GF-D8 (cell line): ENCODE measurements around the gene WDR73.
"Not testable (repeated sequence)": the region's sequence is repeated elsewhere in the genome, so short reads cannot be mapped to it uniquely, and the experiment has no call there.

Source experiments
- DNase-seq: peaks from one replicate; lab custom pipeline; 2025; lab: John Stamatoyannopoulos, UW

WDR73 gene

DNA sequence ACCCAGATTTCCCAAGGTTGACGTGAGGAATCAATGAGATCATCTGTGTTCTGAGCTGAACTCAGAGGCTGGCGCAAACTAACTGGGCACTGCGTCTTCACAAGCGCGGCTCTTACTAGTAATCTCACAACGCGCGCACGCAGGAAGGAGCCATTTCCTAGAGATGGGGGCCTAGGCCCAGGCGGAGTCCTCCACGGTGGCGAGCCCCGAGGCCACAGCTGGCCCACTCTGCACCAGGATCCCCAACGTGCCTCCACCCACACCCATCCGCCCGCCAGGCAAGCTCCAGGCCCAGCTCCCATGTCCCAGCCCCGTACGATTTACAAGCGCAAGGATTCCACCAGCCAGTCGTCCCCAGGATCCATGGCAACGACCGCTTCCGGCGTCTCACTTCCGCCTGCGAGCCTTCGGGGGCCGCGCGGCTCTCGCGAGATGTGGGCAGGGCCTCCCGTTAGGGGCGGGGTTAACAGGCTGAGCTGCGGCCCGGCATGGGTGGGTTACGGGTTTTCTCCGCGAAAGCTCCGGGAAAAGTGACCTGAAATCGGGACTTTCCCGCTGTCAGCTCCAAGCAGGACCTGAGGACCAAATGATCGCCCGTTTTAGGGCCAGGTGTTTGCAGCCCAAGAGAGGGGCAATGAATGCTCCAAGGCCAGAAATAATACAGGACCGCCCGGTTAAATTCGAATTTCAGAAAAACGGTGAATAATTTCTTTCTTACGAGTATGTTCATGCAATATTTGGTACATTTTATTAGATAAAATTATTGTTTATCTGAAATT is at the start of gene WDR73:
TSS of gene WDR73 (minus strand) at position 374 of the 779 bp plus-strand sequence. CDS start at position 365, 9 bp downstream.
- peak; percentile 74 for DNase-seq

DNA sequence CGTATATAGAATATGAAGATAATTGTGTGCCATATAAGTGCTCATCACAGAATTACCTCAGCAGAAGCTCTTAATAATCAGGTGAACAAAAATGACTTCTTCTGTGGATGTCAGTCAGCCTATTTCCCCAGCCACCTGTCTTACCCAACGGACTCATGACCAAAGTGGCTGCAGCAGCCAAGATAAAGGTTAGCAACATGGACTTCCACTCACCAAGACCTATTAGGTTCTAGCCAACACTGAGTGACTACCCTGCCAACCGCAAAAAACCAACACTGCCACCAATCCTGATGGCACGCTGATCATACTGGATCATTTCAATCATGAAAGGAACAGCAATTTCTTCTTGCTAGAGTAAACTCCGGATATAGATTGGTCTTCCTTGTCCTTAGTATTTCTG is 49.7 kb upstream of the WDR73 start:
- no peak for DNase-seq

GRCh38 chr15:84702961-84703482 is 48.9 kb upstream of the WDR73 start:
- no peak for DNase-seq

- DNase-seq, result no peak
These were observed 45.6 kb upstream of the WDR73 start for GRCh38 chr15:84699538-84700191.

DNA sequence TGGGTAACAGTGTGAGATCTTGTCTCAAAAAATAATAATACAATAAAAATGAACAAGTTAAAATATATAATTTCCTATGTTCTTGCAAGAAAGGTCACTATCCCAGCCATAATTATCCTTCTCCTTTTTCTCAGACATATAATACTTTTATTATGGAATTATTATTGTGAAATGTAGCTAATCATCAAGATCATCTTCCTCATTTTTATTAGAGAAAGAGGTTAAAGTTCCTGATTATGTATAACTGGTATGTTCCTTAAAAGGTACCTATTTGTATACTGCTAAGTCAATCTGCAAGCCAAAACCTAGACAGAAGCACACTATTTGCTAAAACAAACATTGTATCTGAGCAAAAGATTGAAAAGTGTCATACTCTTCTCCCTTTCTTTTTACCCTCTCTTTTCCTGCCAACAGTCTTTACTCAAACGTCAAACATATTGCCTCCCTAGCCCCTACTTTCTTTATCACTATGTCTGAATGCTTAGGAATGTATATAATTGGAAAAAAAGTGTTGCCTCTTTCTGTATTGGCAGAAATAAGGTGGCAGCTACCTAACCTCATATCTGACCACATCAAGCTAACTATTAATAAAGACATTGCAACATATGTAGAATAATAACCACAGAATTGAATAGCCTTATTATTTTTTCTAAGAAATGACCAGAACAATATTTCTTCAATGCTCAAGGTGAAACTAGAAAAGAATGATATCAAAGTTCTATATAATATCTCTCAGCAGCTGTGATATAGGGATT is 43.3 kb upstream of the WDR73 start:
- DNase-seq, result no peak

- DNase-seq, result no peak
These were observed 42.7 kb upstream of the WDR73 start for GRCh38 chr15:84696757-84697156.

DNA sequence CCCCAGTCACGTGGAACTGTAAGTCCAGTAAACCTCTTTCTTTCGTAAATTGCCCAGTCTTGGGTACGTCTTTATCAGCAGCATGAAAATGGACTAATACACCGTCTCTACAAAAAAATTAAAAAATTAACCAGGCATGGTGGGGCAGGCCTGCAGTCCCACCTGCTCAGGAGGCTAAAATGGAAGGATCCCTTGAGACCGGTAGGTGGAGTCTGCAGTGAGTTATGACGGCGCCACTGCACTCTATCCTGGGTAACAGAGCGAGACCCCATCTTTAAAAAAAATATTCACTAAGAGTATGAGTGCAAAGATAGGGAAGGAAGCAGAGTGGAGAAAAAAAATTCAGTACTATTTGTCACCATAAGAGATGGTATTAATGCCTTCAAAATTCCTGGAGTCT is 36.3 kb upstream of the WDR73 start:
- DNase-seq, result no peak

- DNase-seq, result no peak
These were observed 35.8 kb upstream of the WDR73 start for GRCh38 chr15:84689858-84690257.

DNA sequence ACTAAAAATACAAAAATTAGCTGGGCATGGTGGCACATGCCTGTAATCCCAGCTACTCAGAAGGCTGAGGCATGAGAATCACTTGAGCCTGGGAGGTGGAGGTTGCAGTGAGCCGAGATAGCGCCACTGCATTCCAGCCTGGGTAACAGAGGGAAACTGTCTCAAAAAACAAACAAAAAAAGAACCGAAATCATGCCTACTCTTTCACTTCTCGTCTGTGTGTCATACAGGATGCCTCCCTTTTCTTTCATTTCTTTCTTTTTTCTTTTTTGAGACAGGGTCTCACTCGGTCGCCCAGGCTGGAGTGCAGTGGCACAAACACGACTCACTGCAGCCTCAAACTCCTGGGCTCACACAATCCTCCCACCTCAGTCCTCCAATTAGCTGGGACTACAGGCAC is 32.4 kb upstream of the WDR73 start:
- not testable (repeated sequence) for DNase-seq

GRCh38 chr15:84685304-84685703 is 31.2 kb upstream of the WDR73 start:
- DNase-seq, result no peak

- no peak for DNase-seq
These were observed 30.0 kb upstream of the WDR73 start for GRCh38 chr15:84684092-84684491.

DNA sequence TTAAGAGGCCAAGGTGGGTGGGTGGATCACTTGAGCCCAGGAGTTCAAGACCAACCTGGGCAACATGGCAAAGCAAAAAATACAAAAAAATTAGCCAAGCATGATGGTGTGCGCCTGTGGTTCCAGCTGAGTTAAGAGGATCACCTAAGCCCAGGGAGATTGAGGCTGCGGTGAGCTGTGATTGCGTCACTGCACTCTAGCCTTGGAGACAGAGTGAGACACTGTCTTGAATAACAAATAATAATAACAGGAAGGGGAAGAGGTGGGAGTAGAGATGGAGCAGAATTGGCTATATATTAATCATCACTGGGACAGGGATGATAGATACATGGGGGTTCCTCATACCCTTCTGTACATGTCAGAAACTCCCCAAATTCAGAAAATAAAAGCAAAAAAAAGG is 27.7 kb upstream of the WDR73 start:
- no peak for DNase-seq

- DNase-seq, result no peak
These were observed 17.1 kb upstream of the WDR73 start for GRCh38 chr15:84671211-84671610.

GRCh38 chr15:84669726-84670125 is 15.6 kb upstream of the WDR73 start:
- no peak for DNase-seq

GRCh38 chr15:84668221-84668982 is 14.3 kb upstream of the WDR73 start:
- DNase-seq, result no peak

- no peak for DNase-seq
These were observed 12.3 kb upstream of the WDR73 start for GRCh38 chr15:84666373-84666772.

DNA sequence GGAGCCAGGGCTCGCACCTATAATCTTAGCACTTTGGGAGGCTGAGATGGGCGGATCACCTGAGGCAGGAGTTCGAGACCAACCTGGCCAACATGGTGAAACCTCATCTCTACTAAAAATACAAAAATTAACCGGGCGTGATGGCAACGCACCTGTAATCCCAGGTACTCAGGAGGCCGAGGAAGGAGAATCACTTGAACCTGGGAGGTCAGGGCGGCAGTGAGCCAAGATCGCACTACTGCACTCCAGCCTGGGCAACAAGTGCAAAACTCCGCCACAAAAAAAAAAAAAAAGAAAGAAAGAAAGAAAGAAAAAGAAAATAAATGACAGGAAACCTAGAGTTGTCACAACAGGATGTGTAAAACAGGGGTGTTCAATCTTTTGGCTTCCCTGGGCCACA is 6.9 kb upstream of the WDR73 start:
- DNase-seq, result no peak

DNA sequence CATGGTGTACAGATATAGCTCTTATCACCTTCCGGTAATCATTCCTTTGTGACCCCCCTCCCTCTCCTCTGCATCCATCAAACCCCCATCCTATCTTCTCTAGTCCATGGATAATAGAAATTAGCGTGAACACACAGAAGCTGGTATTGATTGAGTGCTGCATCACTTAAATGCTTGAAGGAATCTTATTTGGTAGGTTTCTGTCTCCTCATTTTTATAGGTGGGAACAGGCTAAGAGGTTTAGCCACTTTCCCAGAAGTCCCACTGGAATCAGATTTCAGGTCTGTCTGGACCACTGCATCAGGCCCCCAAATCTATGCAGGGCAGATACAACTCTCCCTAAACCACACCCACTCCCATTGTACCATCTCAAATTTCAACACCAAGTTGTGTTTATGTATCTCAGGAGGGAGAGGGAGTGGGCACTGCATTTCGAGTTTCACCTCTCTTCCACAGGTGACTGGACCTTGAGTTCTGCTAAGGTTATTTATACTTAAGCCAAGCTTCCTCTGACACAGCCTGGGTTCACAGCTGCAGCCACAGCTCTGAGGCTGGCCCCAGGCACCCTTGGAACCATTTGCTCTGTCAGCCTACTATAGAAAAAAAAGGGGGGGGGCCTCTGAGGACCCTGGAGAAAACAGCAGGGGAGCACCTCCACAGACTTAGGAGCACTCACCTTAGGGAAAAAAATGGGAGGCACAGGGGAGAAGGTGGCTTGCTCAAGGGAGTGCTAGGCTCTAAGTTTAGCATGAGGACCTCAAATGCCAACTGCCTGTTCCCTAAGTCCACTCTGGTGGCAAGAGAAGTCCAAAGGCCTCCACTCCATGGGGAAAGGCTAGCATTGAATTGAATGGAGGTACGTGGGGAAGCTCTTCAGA is 6.1 kb upstream of the WDR73 start:
- no peak for DNase-seq

DNA sequence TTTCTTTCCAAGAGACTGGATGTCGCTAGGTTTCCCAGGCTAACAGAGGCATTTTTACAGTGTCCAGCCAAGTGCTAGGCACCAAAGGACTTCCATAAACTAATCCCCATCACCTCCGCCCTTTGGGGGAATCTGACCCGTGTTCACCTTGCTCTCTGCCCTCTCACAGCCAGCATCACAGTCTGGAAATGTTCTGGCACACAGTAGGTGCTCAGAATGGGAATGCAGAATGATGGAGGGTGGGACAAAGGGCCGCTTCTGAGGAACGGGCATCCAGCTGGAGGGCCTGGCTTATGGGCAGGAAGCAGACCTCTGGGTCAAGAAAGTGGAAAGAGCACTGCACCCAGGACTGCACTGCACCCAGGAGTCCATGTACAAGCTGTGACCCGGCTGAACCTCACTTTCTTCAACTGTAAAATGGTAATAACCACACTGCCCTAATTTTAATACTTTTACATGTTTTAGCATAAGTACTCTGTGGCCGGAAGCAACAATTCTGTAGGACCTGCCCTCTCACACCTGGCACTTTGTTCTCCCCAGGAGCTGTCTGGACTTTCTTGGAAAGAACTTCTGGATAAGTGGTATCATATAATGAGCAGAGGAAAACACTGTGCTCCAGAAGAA is 4.8 kb upstream of the WDR73 start:
- DNase-seq, result no peak

GRCh38 chr15:84658080-84658787 is 4.2 kb upstream of the WDR73 start, which contains the start of gene NMB:
Gene NMB, minus strand, starts transcription at chr15:84658199. Its CDS starts 47 bp downstream, at chr15:84658152.
- DNase-seq, result peak; percentile 69
